PC-9 (cell line): ENCODE measurements around the gene PPEF1. TPM values are rescaled to one million over a fixed set of nuclear protein-coding genes. Genes with fewer than 3 reads are reported as not detected.

Experiments
- BruUV-seq: library from RNA; stranded (reverse); fragments of 400-500 nt; replicated peaks from 2 replicates; lab custom pipeline; 2021; lab: Mats Ljungman, UMichigan
- CTCF ChIA-PET: fragments of 300-600 bp; sonication (Branson Sonifier 250); formaldehyde crosslinking; loops from one replicate; lab custom pipeline; 2022; ENCODE audit warnings: antibody characterized with exemption; lab: Charles Lee
- POLR2A ChIA-PET: fragments of 300-600 bp; sonication (Branson Sonifier 250); formaldehyde crosslinking; loops from one replicate; lab custom pipeline; 2022; ENCODE audit warnings: antibody characterized with exemption; ENCODE audit not compliant: unreplicated experiment; lab: Charles Lee
- DNase-seq, 2 experiments: peaks; one replicate each; pipeline versions ENCODE4 v3.0.0 to v3.0.0-alpha.2; 2015 to 2022; ENCODE audit warnings: mixed read lengths in 1 of 2
- H2AFZ ChIP-seq: fragments of 200-600 bp; sonication (generic); 2 replicates; pipeline ENCODE4 v1.8.1; 2017; ENCODE audit warnings: antibody characterized with exemption
- H3F3A ChIP-seq: fragments of 200-600 bp; sonication (generic); 2 replicates; pipeline ENCODE4 v1.8.1; 2017; ENCODE audit warnings: antibody characterized with exemption, mild to moderate bottlenecking, low read depth; ENCODE audit not compliant: insufficient read depth
- H3K27ac ChIP-seq: fragments of 200-600 bp; sonication (generic); 2 replicates; pipeline ENCODE4 v1.6.1; 2016; ENCODE audit warnings: mixed run types
- H3K27me3 ChIP-seq: fragments of 200-600 bp; sonication (generic); 2 replicates; pipeline ENCODE4 v1.6.1; 2016; ENCODE audit warnings: low read depth, mixed run types; ENCODE audit not compliant: insufficient read depth
- H3K36me3 ChIP-seq: fragments of 200-600 bp; sonication (generic); 2 replicates; pipeline ENCODE4 v1.6.1; 2016; ENCODE audit warnings: low read depth, mixed run types
- H3K4me1 ChIP-seq: fragments of 200-600 bp; sonication (generic); replicated peaks from 2 replicates; pipeline ENCODE4 v1.6.1; 2016; ENCODE audit warnings: mixed run types; ENCODE audit not compliant: insufficient read depth
- H3K4me2 ChIP-seq: fragments of 200-600 bp; sonication (generic); 2 replicates; pipeline ENCODE4 v1.6.1; 2017; ENCODE audit warnings: mixed run types
- H3K4me3 ChIP-seq: fragments of 200-600 bp; sonication (generic); 2 replicates; pipeline ENCODE4 v1.6.1; 2016; ENCODE audit warnings: mixed run types
- H3K79me2 ChIP-seq: fragments of 200-600 bp; sonication (generic); 2 replicates; pipeline ENCODE4 v1.6.1; 2017; ENCODE audit warnings: low read depth, mixed run types
- H3K9me2 ChIP-seq: fragments of 200-600 bp; sonication (generic); 2 replicates; pipeline ENCODE4 v1.8.1; 2017; ENCODE audit warnings: mild to moderate bottlenecking; ENCODE audit not compliant: insufficient read depth
- H3K9me3 ChIP-seq: fragments of 200-600 bp; sonication (generic); 2 replicates; pipeline ENCODE4 v1.8.1; 2016; ENCODE audit warnings: low read depth; ENCODE audit not compliant: insufficient read depth
- H4K20me1 ChIP-seq: fragments of 200-600 bp; sonication (generic); 2 replicates; pipeline ENCODE4 v1.8.1; 2017; ENCODE audit not compliant: insufficient read depth
- CTCF ChIP-seq: fragments of 200-600 bp; sonication (generic); conservative IDR thresholded peaks from 2 replicates; pipeline ENCODE4 v1.6.1; 2017; ENCODE audit warnings: mixed run types, antibody characterized with exemption, mild to moderate bottlenecking, moderate library complexity
- EZH2 ChIP-seq: fragments of 200-600 bp; sonication (generic); IDR thresholded peaks from 2 replicates; pipeline ENCODE4 v1.8.0; 2017; ENCODE audit warnings: antibody characterized with exemption, low read depth
- intact Hi-C: fragments of 100-400 bp; cut with micrococcal nuclease; formaldehyde crosslinking; loops from one replicate; pipeline ENCODE4 v1.10.0; 2022; ENCODE audit not compliant: unreplicated experiment
- total RNA-seq: library from RNA; stranded (reverse); gene quantifications from 2 replicates; pipeline ENCODE4 v1.2.3, GENCODE V29; 2021

Gene PPEF1
- total RNA-seq, 1 experiment from 2014 or later: not detected

DNA sequence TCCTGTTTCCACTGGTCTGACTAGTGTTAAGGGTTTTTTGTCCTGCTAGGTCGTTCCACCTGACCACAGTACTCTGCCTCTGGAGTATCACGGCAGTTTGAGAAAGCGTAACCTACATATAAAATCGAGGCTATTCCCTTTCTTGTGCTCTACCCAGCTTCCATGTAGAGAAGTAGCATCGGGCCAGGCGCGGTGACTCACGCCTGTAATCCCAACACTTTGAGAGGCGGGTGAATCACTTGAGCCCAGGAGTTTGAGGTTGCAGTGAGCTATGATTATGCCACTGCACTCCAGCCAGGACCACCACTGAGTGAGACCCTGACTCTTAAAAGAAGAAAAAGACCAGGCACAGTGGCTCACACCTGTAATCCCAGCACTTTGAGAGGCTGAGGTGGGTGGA is 7.5 kb downstream of the PPEF1 start:
- Histone ChIP-seq H3K27me3 (no peaks in the 10 kb centered on the region), H3K4me1 (no peaks in the 10 kb centered on the region), H3K4me3 (no peak overlapping the region), H3K36me3 (no peaks in the 10 kb centered on the region), H3K9me2 (no peaks in the 10 kb centered on the region), H2AFZ (no peak overlapping the region), H3F3A (no peaks in the 10 kb centered on the region), H4K20me1 (no peaks in the 10 kb centered on the region), H3K9me3 (no peaks in the 10 kb centered on the region), H3K79me2 (no peaks in the 10 kb centered on the region), H3K27ac (no peak overlapping the region), H3K4me2 (no peak overlapping the region)
- TF ChIP-seq EZH2 (no peak), CTCF (no peak)
- no peak for DNase-seq
- POLR2A ChIA-PET: no interaction called here
- CTCF ChIA-PET: no interaction called here
- no TSS peak for BruUV-seq
- intact Hi-C loops: no loop called here

DNA sequence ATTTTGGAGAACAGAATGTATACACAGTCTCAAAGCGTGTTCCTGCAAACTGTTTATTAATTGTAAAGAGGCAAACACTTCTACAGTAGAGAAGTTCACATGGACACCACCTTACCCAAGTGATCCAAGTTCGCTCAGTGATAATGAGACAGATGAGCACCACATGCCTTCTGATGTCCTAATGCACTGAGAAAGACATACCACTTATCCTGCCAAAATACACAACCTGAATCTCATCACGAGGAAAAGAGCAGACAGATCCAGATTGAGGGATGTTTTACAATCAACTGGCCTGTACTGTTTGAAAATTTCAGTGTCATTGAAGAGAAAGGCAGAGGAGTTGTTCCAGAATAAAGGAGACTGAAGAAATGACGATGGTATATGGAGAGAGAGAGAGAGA is 12.4 kb downstream of the PPEF1 start:
- ChIA-PET CTCF (no interaction called here), POLR2A (no interaction called here)
- no peaks in the 10 kb centered on the region for H3F3A ChIP-seq
- H3K27ac ChIP-seq: no peak overlapping the region
- no peaks in the 10 kb centered on the region for H3K79me2 ChIP-seq
- no peaks in the 10 kb centered on the region for H3K9me2 ChIP-seq
- H4K20me1 ChIP-seq: no peaks in the 10 kb centered on the region
- intact Hi-C loops: no loop called here
- H3K4me2 ChIP-seq: no peak overlapping the region
- no peak for DNase-seq
- no peaks in the 10 kb centered on the region for H3K9me3 ChIP-seq
- H3K4me1 ChIP-seq: no peaks in the 10 kb centered on the region
- no peaks in the 10 kb centered on the region for H3K27me3 ChIP-seq
- no peaks in the 10 kb centered on the region for H3K36me3 ChIP-seq
- no TSS peak for BruUV-seq
- no peak overlapping the region for H3K4me3 ChIP-seq
- no peak for TF ChIP-seq CTCF
- TF ChIP-seq EZH2: no peak
- H2AFZ ChIP-seq: no peak overlapping the region

DNA sequence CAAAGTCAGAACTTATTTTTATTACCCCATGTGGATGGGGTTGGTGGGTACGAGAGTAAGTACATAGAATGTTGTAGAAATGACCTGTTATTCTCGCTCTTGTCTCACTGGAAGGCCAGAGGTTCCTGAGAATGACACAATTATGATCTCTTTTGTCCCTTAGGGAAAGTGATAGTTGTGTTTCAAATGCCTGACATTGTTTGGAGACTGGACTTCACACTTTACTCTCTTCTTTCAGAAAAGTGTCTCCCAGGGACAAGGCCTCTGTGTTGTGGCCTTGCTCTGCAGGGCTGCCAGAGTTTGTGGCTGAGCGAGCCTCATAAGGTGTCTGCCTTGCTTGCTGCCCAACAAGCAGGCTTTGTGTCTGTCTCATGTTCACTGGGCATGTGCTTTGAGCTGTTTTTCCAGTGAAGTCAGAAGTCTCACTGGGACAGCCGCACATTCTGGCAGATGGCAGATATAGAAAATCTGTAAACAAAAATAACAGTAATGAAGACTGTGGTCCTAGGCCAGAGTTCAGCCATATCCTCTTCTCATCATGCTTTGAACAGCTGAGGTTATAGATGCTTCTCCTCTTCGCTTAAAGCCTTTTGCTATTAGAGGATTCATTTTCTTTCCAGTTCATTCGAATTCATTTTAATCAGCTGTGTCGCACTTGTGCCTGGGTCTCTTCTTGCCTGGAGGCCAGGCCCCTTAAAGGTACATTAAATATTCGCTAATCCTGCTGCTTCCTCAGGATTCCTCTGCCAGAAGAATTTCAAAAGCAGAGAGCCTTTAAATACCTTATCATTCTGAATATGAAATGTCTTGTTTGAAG is 14.4 kb downstream of the PPEF1 start:
- H3K79me2 ChIP-seq: no peaks in the 10 kb centered on the region
- no peak overlapping the region for H3K4me3 ChIP-seq
- no peak overlapping the region for H3K4me2 ChIP-seq
- no peaks in the 10 kb centered on the region for H3K27me3 ChIP-seq
- no peaks in the 10 kb centered on the region for H3F3A ChIP-seq
- no peak overlapping the region for H2AFZ ChIP-seq
- no peaks in the 10 kb centered on the region for H3K36me3 ChIP-seq
- H4K20me1 ChIP-seq: no peaks in the 10 kb centered on the region
- no peak overlapping the region for H3K27ac ChIP-seq
- TF ChIP-seq CTCF: no peak
- no peak for TF ChIP-seq EZH2
- no peak for DNase-seq
- no peaks in the 10 kb centered on the region for H3K9me3 ChIP-seq
- POLR2A ChIA-PET: no interaction called here
- H3K4me1 ChIP-seq: no peaks in the 10 kb centered on the region
- intact Hi-C loops: no loop called here
- BruUV-seq: no TSS peak
- CTCF ChIA-PET: no interaction called here
- H3K9me2 ChIP-seq: no peaks in the 10 kb centered on the region
